NCI-H524 treated with DMSO at 0.1 percent for 48 hours (cell line): Measurements from ENCODE around the gene PSG1.
"Not testable (repeated sequence)": the region's sequence is repeated elsewhere in the genome, so short reads cannot be mapped to it uniquely, and the experiment has no call there.

ENCODE experiments used
- DNase-seq: peaks from one replicate; lab custom pipeline; 2025; lab: John Stamatoyannopoulos, UW

The PSG1 gene

DNA sequence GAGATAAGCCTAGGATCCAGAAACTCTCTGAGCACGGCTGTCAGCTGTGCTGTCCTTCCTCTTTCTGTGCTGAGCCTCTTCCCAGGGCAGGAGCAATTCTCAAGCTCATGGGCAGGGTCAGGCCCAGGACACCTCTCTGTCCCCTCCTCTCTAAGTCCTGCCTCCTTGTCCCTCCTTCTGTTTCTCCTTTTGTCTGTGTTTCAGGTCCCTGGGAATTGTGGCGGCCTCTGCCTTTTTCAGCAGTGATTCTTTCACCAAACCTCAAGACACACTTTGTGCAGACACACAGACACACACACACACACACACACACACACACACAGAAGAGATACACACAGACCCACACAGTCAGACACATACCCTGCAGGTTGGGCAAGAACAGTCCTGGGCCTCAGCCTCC is at the start of gene PSG1:
Gene PSG1 (minus strand): TSS at position 101 of the 400 bp plus-strand sequence. CDS start 132 bp downstream, outside the sequence.
- no peak for DNase-seq

DNA sequence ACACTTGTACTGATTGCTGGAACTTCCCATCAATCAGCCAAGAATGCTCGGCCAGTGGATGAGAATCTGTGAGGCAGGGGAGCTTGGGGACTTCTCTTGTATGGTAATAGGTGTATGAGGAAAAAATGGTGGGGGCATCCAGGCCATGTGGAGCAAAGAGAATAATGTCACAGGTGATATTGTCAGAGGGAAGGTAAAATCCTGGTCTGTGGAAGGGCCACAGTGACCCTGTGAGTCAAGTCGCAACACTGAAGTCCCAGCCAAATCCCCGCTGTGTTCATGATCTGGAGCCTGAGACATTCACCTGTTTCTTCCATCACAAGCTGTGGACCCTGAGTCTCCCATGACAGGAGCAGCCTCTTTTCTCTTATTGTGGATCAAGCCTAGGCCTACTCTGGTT is 49.4 kb upstream of the PSG1 start:
- no peak for DNase-seq

GRCh38 chr19:42926781-42927180 is 47.3 kb upstream of the PSG1 start:
- no peak for DNase-seq

DNA sequence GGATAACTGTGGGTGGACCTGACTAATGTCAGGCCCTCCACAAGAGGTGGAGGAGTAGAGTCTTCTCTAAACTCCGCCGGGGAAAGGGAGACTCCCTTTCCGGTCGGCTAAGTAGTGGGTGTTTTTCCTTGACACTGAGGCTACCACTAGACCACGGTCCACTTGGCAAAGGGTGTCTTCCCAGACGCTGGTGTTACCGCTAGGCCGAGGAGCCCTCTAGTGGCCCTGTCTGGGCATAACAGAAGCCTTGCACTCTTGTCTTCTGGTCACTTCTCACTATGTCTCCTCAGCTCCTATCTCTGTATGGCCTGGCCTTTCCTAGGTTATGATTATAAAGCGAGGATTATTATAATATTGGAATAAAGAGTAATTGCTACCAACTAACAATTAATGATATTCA is 43.6 kb upstream of the PSG1 start:
- DNase-seq: not testable (repeated sequence)

- not testable (repeated sequence) for DNase-seq
Measured at GRCh38 chr19:42920971-42921370, 41.5 kb upstream of the PSG1 start.

DNA sequence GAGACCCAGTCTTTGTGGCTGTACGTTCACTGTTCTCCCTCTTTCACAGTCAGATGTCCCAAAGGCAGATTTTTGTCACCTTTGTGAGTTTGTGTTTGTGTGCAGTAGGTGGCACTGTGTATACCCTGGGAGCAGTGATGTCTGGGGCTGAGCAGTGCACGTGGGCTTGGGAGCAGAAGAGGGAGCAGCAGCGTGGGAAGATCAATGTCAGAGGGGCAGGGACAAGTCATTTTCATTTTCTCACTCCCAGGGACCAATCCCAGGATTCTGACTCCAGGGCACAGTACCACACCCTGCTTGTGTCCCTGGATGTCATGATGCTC is 40.2 kb upstream of the PSG1 start:
- DNase-seq: no peak

DNA sequence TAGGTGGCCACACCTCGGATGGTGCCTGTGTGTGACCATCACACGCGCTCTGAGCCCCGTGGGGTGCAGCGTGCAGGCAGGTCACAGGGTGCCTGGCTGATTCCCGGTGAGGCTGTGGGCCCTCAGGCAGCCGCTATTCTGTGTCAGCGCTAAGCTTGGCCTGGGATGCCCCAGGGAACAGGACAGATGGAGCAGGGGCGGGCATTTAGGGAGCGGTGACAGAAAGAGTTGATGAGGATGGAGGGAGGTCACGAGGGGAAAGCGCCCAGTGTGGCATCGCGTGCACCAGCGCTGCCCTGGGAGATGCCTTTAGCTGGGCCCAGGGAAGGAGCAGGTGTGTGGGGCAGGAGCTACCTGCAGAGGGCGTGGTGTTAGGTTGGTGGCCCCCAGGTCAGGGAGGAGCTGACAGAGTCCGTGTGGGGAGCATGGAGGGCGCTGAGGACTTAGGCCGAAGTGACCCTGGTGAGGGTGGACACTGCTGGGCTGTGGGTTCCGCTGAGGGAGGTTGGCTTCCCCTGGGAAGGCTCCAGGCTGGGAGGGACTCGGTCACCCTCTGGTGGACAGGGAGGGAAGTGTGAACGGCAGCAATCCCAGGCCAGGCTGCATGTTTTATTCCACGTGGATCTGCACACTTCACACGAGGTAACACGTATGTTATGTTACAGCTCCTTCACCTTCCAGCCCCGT is 39.7 kb upstream of the PSG1 start:
- DNase-seq: not testable (repeated sequence)

- not testable (repeated sequence) for DNase-seq
Measured at GRCh38 chr19:42918377-42919069, 39.0 kb upstream of the PSG1 start.

DNA sequence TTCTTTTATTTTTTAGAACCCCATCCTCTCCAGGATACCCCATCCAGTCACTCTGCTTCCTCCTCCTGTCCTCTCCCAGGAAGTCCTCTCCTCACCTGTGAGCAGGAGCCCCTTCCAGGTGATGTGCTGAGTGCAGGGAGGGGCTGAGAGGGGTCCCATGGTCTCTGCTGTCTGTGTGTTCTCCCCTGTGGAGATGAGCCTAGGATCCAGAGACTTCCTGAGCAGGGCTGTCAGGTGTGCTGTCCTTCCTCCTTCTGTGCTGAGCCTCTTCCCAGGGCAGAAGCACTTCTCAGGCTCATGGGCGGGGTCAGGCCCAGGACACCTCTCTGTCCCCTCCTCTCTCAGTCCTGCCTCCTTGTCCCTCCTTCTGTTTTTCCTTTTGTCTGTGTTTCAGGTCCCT is 38.1 kb upstream of the PSG1 start, which contains the start of gene PSG6:
Gene PSG6 (minus strand): TSS at position 261 of the 400 bp plus-strand sequence. CDS start 102 bp downstream, at position 159.
- not testable (repeated sequence) for DNase-seq

DNA sequence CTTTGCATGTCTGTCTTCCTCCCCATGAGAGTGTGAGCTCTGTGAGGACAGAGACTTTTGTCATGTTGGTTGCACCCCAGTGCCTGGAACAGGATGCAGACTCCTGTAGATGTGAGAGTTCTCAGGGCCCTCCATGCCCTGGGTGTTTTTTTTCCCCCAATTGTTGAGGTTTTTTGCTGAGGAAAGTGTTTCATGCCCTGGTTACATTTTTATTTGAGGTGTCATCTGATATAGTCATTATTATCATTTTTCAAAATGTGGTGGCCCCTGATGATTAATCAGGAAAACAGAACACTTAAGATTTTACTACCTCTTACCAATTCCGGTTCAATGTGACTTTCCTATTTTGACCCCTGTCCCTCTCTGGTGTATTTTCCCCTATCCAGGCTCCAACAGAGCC is 37.4 kb upstream of the PSG1 start:
- DNase-seq: not testable (repeated sequence)

GRCh38 chr19:42913516-42913915 is 34.0 kb upstream of the PSG1 start:
- DNase-seq: not testable (repeated sequence)

DNA sequence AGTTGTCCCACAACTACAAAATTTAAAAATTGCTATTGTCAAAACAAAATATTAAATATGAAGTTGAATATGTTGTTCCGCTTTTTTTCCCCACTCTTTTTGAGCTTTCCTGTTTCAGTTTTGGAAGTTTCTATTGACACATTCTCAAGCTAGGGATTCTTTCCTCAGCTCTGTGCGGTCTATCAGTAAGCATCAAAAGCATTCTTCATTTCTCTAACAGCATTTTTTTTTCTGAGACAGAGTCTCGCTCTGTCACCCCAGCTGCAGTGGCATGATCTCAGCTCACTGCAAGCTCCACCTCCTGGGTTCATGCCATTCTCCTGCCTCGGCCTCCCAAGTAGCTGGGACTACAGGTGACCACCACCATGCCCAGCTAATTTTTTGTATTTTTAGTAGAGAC is 33.4 kb upstream of the PSG1 start:
- DNase-seq: not testable (repeated sequence)

- not testable (repeated sequence) for DNase-seq
Measured at GRCh38 chr19:42911731-42912130, 32.2 kb upstream of the PSG1 start.

DNA sequence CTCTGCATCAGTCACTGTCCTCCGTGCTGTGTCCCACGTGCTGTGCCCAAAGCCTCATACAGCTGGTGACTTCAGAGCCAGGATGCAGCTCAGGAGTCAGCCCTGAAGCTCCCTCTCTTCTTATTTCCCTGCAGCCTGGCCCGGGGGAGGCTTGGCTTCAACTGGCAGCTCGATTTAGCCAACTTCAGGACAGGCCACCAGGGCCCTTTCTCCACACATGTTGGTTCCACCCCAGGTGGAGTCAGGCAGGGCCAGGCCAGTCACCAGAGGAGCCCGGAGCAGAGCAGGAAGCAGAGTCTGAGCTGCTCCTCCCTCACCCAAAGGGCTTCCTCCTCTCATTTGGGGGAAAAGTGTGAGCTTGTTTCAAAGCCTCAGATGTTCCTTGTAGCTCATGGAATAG is 26.6 kb upstream of the PSG1 start:
- DNase-seq: not testable (repeated sequence)

GRCh38 chr19:42900561-42900960 is 21.0 kb upstream of the PSG1 start:
- not testable (repeated sequence) for DNase-seq

DNA sequence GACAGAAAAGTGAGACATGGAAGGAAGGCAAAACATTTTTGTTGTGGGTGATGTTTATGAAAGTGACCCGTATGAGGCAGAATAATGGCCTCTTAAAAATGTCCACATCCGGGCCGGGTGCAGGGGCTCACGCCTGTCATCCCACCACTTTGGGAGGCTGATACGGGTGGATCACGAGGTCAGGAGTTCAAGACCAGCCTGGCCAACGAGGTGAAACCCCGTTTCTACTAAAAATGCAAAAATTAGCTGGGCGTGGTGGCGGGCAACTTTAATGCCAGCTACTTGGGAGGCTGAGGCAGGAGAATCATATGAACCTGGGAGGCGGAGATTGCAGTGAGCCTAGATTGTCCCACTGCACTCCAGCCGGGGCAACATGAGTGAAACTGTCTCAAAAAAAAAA is 20.2 kb upstream of the PSG1 start:
- not testable (repeated sequence) for DNase-seq

DNA sequence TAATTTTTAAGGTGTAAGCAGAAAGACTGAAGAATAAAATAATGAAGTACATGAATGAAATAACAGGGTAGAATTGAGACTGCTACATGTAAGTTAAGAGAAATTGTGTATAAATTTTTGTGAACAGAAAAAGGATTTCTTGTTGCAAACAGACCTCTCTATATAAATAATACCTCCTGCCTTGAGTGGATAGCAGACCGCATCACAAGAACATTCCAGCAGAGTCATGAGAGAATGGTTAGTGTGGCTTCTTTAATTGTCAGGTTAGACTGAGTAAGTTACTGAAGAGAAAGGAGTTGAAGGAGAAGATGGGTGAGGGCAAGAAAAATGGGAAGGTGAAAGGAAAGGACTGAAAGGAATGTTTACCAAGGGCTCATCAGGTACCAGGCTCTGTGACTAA is 19.6 kb upstream of the PSG1 start:
- DNase-seq: not testable (repeated sequence)

DNA sequence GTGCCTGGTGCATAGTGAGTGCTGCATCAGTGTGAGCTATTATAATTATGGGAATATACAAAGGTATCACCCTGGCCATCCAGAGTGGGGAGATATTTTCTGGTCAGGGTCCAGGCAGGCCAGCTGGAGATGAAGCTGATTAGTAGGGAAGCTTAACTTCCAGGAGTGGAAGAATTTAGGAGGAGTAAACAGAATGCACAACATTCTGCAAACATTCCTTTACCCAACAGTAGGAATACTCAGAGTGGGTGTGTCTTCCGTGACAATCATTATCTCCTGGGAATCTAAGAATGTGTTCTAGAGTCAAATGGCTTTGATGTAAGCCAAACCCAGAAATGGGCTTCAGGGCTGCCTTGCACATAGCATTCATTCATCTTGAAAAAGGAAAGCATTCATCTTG is 19.1 kb upstream of the PSG1 start:
- DNase-seq: not testable (repeated sequence)

- DNase-seq: not testable (repeated sequence)
Measured at GRCh38 chr19:42897729-42898128, 18.2 kb upstream of the PSG1 start.

- DNase-seq: not testable (repeated sequence)
Measured at GRCh38 chr19:42890446-42890845, 10.9 kb upstream of the PSG1 start.

GRCh38 chr19:42887876-42888445 is 8.4 kb upstream of the PSG1 start:
- DNase-seq: not testable (repeated sequence)

DNA sequence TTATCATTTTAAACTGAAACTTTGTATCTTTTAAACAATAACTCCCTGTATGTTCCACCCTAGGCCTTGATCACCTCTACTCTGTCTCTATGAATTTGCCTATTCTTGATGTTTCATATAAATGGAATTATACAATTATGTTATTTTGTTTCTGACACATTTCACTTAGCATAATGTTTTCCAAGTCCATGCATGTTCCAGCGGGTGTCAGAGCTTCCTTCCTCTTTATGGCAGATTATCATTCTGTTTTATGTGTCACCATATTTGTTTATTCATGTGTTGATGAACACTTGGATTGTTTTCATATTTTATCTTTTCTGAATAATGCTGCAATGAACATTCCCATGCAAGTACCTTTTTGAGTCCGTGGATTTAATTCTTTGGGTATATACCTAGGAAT is 3.2 kb upstream of the PSG1 start:
- not testable (repeated sequence) for DNase-seq

- not testable (repeated sequence) for DNase-seq
Measured at GRCh38 chr19:42882010-42882409, 2.5 kb upstream of the PSG1 start.
